ENCODE results near the gene TEAD1.

TEAD1 gene

GRCh38 chr11:12667646-12668045, 6.6 kb upstream of the TEAD1 start:
- no peak for DNase-seq

- no peak for DNase-seq
Observed at GRCh38 chr11:12668166-12668565, 6.1 kb upstream of the TEAD1 start.

GRCh38 chr11:12669930-12670329, 4.3 kb upstream of the TEAD1 start:
- no peak for DNase-seq

- DNase-seq: no peak
Observed at GRCh38 chr11:12671370-12671769, 2.9 kb upstream of the TEAD1 start.

- DNase-seq: no peak
Observed at GRCh38 chr11:12673601-12673923, 659 bp upstream of the TEAD1 start.

GRCh38 chr11:12674571-12674935, 332 bp downstream of the TEAD1 start:
- no peak for DNase-seq

- peak; percentile 83 for DNase-seq
Observed at GRCh38 chr11:12674936-12675696, 895 bp downstream of the TEAD1 start.

GRCh38 chr11:12675951-12676711, 1.9 kb downstream of the TEAD1 start:
- DNase-seq: peak; percentile 72

- DNase-seq: peak; percentile 53
Observed at GRCh38 chr11:12677131-12677530, 2.9 kb downstream of the TEAD1 start.

GRCh38 chr11:12678092-12678491, 3.9 kb downstream of the TEAD1 start:
- DNase-seq: no peak

GRCh38 chr11:12678991-12679390, 4.8 kb downstream of the TEAD1 start:
- DNase-seq: no peak

GRCh38 chr11:12679471-12679870, 5.2 kb downstream of the TEAD1 start:
- DNase-seq: no peak

GRCh38 chr11:12680246-12680939, 6.2 kb downstream of the TEAD1 start:
- DNase-seq: peak; percentile 94

GRCh38 chr11:12680940-12681258, 6.7 kb downstream of the TEAD1 start:
- no peak for DNase-seq

- DNase-seq: no peak
Observed at GRCh38 chr11:12681466-12681865, 7.2 kb downstream of the TEAD1 start.

- DNase-seq: no peak
Observed at GRCh38 chr11:12682288-12682687, 8.1 kb downstream of the TEAD1 start.

- no peak for DNase-seq
Observed at GRCh38 chr11:12682737-12683500, 8.7 kb downstream of the TEAD1 start.

- no peak for DNase-seq
Observed at GRCh38 chr11:12683874-12684273, 9.7 kb downstream of the TEAD1 start.

- DNase-seq: no peak
Observed at GRCh38 chr11:12684315-12684714, 10.1 kb downstream of the TEAD1 start.

- no peak for DNase-seq
Observed at GRCh38 chr11:12684816-12685215, 10.6 kb downstream of the TEAD1 start.

- DNase-seq: no peak
Observed at GRCh38 chr11:12685229-12685628, 11.0 kb downstream of the TEAD1 start.

GRCh38 chr11:12686246-12687060, 12.2 kb downstream of the TEAD1 start:
- DNase-seq: no peak

GRCh38 chr11:12687216-12687623, 13.0 kb downstream of the TEAD1 start:
- no peak for DNase-seq

All from NCI-H2029 treated with DMSO at 0.1 percent for 48 hours (cell line).